ENCODE data around the gene LRBA.

- TF ChIP-seq, protein P1, sequence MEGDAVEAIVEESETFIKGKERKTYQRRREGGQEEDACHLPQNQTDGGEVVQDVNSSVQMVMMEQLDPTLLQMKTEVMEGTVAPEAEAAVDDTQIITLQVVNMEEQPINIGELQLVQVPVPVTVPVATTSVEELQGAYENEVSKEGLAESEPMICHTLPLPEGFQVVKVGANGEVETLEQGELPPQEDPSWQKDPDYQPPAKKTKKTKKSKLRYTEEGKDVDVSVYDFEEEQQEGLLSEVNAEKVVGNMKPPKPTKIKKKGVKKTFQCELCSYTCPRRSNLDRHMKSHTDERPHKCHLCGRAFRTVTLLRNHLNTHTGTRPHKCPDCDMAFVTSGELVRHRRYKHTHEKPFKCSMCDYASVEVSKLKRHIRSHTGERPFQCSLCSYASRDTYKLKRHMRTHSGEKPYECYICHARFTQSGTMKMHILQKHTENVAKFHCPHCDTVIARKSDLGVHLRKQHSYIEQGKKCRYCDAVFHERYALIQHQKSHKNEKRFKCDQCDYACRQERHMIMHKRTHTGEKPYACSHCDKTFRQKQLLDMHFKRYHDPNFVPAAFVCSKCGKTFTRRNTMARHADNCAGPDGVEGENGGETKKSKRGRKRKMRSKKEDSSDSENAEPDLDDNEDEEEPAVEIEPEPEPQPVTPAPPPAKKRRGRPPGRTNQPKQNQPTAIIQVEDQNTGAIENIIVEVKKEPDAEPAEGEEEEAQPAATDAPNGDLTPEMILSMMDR (IDR thresholded peaks at IDR 0.05) = no peak
- no peak for TF ChIP-seq POLR2A (IDR thresholded peaks at IDR 0.05)
Measured at GRCh38 chr4:150784305-150784704, 230.8 kb downstream of the LRBA start.

All from testis (tissue), 2 donors.